Suprapubic skin (tissue), 4 donors: ENCODE results near the gene NDUFAF2. TPM values are rescaled to one million over a fixed set of nuclear protein-coding genes. Genes with fewer than 3 reads are reported as not detected.
A peak's percentile ranks its signal among the peaks of the same experiment; 100 is the strongest.

ENCODE experiments used
- DNase-seq, 2 donors: peaks; one replicate each; pipeline ENCODE4 v3.0.0-alpha.2; 2019; ENCODE audit warnings: low spot score in 2 of 2
- H3K27ac ChIP-seq: fragments of 200-600 bp; sonication (generic); one replicate; pipeline ENCODE4 v1.5.1; 2019
- H3K27me3 ChIP-seq: fragments of 200-600 bp; sonication (generic); one replicate; pipeline ENCODE4 v1.5.1; 2019
- H3K36me3 ChIP-seq: fragments of 200-600 bp; sonication (generic); one replicate; pipeline ENCODE4 v1.5.1; 2019
- H3K4me1 ChIP-seq: fragments of 200-600 bp; sonication (generic); one replicate; pipeline ENCODE4 v1.5.1; 2019
- H3K4me3 ChIP-seq: fragments of 200-600 bp; sonication (generic); one replicate; pipeline ENCODE4 v1.5.1; 2019; ENCODE audit warnings: mild to moderate bottlenecking
- H3K9me3 ChIP-seq: fragments of 200-600 bp; sonication (generic); one replicate; pipeline ENCODE4 v1.5.1; 2019
- EP300 ChIP-seq: sonication (generic); formaldehyde crosslinking; IDR thresholded peaks from one replicate; pipeline ENCODE4 v1.6.1; 2017; ENCODE audit warnings: antibody characterized with exemption
- POLR2A ChIP-seq, 2 donors: fragments of 450-650 bp; IDR thresholded peaks; one replicate each; pipeline ENCODE4 v1.6.1; 2017; ENCODE audit warnings: antibody characterized with exemption in 2 of 2, mild to moderate bottlenecking in 2 of 2, moderate library complexity in 2 of 2
- POLR2AphosphoS5 ChIP-seq, 3 donors: sonication (generic); formaldehyde crosslinking; IDR thresholded peaks; one replicate each; pipeline ENCODE4 v1.6.1; 2017; ENCODE audit warnings: antibody characterized with exemption in 3 of 3
- WGBS: methylation state at CpG from one replicate; pipeline ENCODE4 v1.1.5; 2018; 5-methylcytosine and 5-hydroxymethylcytosine counted together
- total RNA-seq, 4 donors: library from RNA; depleted of rRNA; stranded (reverse); fragments of >200 nt; gene quantifications; one replicate each; pipeline ENCODE4 v1.1.0, GENCODE V29; 2016
- TF ChIP-seq, protein P1 (sequence below), 2 donors: fragments of 200-600 bp in 1 of 2; fragments of 450-650 bp in 1 of 2; sonication (generic) in 1 of 2; IDR thresholded peaks; one replicate each; pipeline ENCODE4 v1.5.1; 2016 to 2019; ENCODE audit warnings: antibody characterized with exemption in 2 of 2, mild to moderate bottlenecking in 1 of 2, moderate library complexity in 1 of 2

NDUFAF2 gene
- total RNA-seq, 4 donors from 2014 or later, result 15.6 to 20.4 (median 17.5) TPM

DNA sequence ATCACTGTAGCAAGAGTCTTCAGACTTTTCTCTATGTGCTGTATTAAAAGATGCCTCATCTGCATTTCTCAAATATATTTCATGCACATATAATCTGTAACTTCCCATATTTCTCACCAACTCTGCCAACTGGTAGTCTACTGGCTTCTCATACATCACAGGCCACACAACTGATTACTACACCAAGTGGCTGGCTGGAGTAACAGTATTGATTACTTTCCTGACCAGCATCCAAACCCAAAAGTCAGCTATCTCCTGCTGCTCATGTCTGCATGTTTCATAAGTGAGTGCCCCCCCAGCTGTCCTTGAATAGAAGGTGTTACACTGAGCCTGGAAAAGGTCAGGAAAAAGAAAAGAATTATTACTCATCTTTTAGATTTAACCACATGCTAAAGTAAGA lies 17.6 kb upstream of the NDUFAF2 start:
- no peak for DNase-seq
- no peak overlapping the region for H3K27ac ChIP-seq
- TF ChIP-seq POLR2AphosphoS5 (IDR thresholded peaks at IDR 0.05) (no peak), EP300 (no peak), POLR2A (IDR thresholded peaks at IDR 0.05) (no peak)
- TF ChIP-seq, protein P1, sequence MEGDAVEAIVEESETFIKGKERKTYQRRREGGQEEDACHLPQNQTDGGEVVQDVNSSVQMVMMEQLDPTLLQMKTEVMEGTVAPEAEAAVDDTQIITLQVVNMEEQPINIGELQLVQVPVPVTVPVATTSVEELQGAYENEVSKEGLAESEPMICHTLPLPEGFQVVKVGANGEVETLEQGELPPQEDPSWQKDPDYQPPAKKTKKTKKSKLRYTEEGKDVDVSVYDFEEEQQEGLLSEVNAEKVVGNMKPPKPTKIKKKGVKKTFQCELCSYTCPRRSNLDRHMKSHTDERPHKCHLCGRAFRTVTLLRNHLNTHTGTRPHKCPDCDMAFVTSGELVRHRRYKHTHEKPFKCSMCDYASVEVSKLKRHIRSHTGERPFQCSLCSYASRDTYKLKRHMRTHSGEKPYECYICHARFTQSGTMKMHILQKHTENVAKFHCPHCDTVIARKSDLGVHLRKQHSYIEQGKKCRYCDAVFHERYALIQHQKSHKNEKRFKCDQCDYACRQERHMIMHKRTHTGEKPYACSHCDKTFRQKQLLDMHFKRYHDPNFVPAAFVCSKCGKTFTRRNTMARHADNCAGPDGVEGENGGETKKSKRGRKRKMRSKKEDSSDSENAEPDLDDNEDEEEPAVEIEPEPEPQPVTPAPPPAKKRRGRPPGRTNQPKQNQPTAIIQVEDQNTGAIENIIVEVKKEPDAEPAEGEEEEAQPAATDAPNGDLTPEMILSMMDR (IDR thresholded peaks at IDR 0.05), result no peak
- H3K36me3 ChIP-seq, result peaks cover 12% of the 10 kb centered on the region
- no peak overlapping the region for H3K4me3 ChIP-seq
- H3K4me1 ChIP-seq, result no peaks in the 10 kb centered on the region
- H3K27me3 ChIP-seq, result no peaks in the 10 kb centered on the region
- no peaks in the 10 kb centered on the region for H3K9me3 ChIP-seq

GRCh38 chr5:60929024-60929423 lies 16.0 kb upstream of the NDUFAF2 start:
- DNase-seq, result no peak
- H3K27ac ChIP-seq, result no peak overlapping the region
- H3K27me3 ChIP-seq, result no peaks in the 10 kb centered on the region
- no peak overlapping the region for H3K4me3 ChIP-seq
- TF ChIP-seq POLR2A (IDR thresholded peaks at IDR 0.05), result no peak
- 75% methylated on average over 6 of the region's 6 CpGs for WGBS
- no peaks in the 10 kb centered on the region for H3K4me1 ChIP-seq
- no peaks in the 10 kb centered on the region for H3K9me3 ChIP-seq
- peaks cover 12% of the 10 kb centered on the region for H3K36me3 ChIP-seq

DNA sequence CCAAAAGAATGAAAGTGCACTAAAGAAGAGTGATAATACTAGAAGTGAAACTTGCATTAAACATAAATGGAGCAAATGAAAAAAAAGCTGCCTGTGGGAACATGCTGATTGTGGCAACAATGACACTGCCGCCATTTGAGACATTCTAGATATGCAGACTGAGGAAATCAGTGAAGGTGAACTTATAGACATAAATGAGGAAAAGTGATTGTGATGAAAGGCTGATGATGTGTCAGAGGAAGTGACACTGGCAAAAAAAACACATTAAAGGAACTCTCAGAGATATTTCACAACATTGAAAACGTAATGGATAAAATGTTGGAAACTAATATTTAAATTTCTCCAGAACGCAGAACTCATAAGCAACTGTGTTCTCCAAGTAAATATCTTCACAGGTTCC lies 1.4 kb upstream of the NDUFAF2 start:
- Histone ChIP-seq H3K36me3 (no peaks in the 10 kb centered on the region), H3K4me1 (peaks cover 18% of the 10 kb centered on the region), H3K4me3 (no peak overlapping the region), H3K27me3 (no peaks in the 10 kb centered on the region), H3K9me3 (no peaks in the 10 kb centered on the region), H3K27ac (no peak overlapping the region)
- TF ChIP-seq EP300 (no peak), POLR2AphosphoS5 (IDR thresholded peaks at IDR 0.05) (no peak), POLR2A (IDR thresholded peaks at IDR 0.05) (no peak)
- TF ChIP-seq, protein P1 (IDR thresholded peaks at IDR 0.05), result no peak
- 66% methylated on average over 3 of the region's 3 CpGs for WGBS
- no peak for DNase-seq

GRCh38 chr5:60945813-60946187 lies 795 bp downstream of the NDUFAF2 start:
- WGBS, result 0% methylated on average over 18 of the region's 18 CpGs
- no peaks in the 10 kb centered on the region for H3K9me3 ChIP-seq
- H3K27me3 ChIP-seq, result no peaks in the 10 kb centered on the region
- peaks cover 18% of the 10 kb centered on the region for H3K4me1 ChIP-seq
- peak overlapping the region; percentile 85 for H3K27ac ChIP-seq
- H3K36me3 ChIP-seq, result no peaks in the 10 kb centered on the region
- TF ChIP-seq EP300, result no peak
- TF ChIP-seq, protein P1 (IDR thresholded peaks at IDR 0.05), result no peak
- TF ChIP-seq POLR2A (IDR thresholded peaks at IDR 0.05), result no peak
- peak in 1 of 2 donors; percentile 64 for DNase-seq
- H3K4me3 ChIP-seq, result peak overlapping the region; percentile 69

DNA sequence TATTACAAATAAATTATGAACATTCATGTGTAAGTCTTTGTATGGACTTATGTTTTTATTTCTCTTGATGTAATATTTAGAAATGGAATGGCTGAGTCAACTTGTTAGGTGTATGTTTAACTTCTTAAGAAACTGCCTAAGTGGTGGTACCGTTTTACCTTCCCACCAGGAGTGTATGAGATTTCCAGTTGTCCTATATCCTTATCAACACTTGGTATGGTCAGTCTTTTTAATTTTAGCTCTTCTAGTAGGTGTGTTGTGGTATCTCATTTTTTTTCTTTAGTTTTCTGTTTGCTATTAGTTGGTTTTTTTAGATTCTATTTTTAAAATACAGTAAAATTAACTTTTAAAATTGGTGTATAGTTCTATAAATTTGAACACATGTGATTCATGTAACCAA lies 3.7 kb downstream of the NDUFAF2 start:
- DNase-seq, result no peak
- no peak overlapping the region for H3K4me3 ChIP-seq
- H3K36me3 ChIP-seq, result no peaks in the 10 kb centered on the region
- no peak overlapping the region for H3K27ac ChIP-seq
- 97% methylated on average over 1 of the region's 1 CpG for WGBS
- peaks cover 15% of the 10 kb centered on the region for H3K4me1 ChIP-seq
- no peaks in the 10 kb centered on the region for H3K9me3 ChIP-seq
- no peaks in the 10 kb centered on the region for H3K27me3 ChIP-seq
- TF ChIP-seq, protein P1 (IDR thresholded peaks at IDR 0.05), result no peak
- TF ChIP-seq POLR2A (IDR thresholded peaks at IDR 0.05), result no peak
- TF ChIP-seq POLR2AphosphoS5 (IDR thresholded peaks at IDR 0.05), result no peak
- no peak for TF ChIP-seq EP300

DNA sequence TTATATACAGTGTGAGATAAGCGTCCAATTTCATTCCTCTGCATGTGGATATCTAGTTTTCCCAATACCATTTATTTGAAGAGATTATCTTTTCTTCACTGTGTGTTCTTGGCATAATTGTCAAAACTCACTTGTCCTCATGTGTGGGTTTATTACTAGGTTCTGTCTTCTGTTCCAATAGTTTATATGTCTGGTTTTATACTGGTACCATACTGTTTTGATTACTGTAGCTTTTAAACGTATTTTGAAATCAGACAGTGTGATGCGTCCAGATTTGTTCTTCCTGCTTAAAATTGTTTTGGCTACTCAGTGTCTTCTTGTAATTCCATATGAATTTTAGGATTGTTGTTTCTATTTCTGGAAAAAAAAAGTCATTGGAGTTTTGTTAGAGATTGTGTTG lies 10.2 kb downstream of the NDUFAF2 start:
- Histone ChIP-seq H3K9me3 (no peaks in the 10 kb centered on the region), H3K4me1 (no peaks in the 10 kb centered on the region), H3K36me3 (no peaks in the 10 kb centered on the region), H3K27ac (no peak overlapping the region), H3K27me3 (no peaks in the 10 kb centered on the region), H3K4me3 (no peak overlapping the region)
- TF ChIP-seq EP300 (no peak), POLR2A (IDR thresholded peaks at IDR 0.05) (no peak), POLR2AphosphoS5 (IDR thresholded peaks at IDR 0.05) (no peak)
- TF ChIP-seq, protein P1 (IDR thresholded peaks at IDR 0.05), result no peak
- WGBS, result over 99% methylated on average over 3 of the region's 3 CpGs
- DNase-seq, result no peak
